Tibial nerve (tissue), 4 donors: ENCODE data around the gene FDPS.

Experiments used
- EP300 ChIP-seq, 2 donors: sonication (generic); formaldehyde crosslinking; IDR thresholded peaks; one replicate each; pipeline ENCODE4 v1.6.1; 2017; ENCODE audit warnings: antibody characterized with exemption in 2 of 2, mild to moderate bottlenecking in 1 of 2
- TF ChIP-seq, protein P1 (sequence below), 5 experiments: fragments of 200-600 bp in 3 of 5; fragments of 450-650 bp in 2 of 5; sonication (generic) in 3 of 5; IDR thresholded peaks; one replicate each; pipeline ENCODE4 v1.5.1; 2016 to 2019; ENCODE audit warnings: antibody characterized with exemption in 5 of 5, mild to moderate bottlenecking in 3 of 5, moderate library complexity in 2 of 5

DNA sequence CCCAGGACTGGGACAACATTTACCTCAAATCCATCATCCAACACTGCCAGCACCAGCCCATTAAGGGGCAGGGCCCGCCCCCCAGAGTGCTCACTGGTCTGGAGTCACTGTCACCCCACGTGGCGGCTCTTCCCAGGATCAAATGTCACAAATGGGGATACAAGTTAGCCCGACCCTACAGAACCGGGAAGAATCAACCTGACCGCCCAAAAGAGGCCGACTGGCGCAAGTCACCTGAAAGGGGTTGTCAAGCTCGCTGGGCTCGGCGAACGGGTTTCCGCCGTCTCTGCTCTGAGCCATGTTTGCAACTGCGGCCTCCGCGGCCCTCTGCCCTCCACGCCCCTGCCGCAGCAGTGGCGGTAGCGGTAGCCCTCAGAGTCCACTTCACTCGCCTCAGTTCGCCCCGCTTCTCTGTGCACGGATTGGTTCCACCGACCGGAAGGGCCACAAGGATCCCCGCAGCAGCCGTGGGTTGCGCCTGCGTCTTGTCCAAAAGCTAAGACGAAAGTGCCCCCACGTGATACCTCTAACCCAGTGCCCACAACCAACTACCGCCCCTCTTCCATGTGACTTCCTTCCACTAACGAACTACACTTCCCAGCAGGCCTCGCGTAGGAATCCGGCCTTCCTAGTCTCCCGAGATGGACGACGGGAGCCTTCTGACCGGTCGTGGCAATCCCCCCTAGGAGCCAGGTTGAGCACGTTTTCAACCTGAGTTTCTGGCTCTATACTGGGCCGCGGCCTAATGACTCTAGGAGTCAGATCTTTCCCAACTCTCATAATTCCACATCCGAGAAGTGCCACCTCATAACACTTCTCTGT is 46.6 kb upstream of the FDPS start, which contains the start of gene SCAMP3:
- TF ChIP-seq, protein P1, sequence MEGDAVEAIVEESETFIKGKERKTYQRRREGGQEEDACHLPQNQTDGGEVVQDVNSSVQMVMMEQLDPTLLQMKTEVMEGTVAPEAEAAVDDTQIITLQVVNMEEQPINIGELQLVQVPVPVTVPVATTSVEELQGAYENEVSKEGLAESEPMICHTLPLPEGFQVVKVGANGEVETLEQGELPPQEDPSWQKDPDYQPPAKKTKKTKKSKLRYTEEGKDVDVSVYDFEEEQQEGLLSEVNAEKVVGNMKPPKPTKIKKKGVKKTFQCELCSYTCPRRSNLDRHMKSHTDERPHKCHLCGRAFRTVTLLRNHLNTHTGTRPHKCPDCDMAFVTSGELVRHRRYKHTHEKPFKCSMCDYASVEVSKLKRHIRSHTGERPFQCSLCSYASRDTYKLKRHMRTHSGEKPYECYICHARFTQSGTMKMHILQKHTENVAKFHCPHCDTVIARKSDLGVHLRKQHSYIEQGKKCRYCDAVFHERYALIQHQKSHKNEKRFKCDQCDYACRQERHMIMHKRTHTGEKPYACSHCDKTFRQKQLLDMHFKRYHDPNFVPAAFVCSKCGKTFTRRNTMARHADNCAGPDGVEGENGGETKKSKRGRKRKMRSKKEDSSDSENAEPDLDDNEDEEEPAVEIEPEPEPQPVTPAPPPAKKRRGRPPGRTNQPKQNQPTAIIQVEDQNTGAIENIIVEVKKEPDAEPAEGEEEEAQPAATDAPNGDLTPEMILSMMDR (IDR thresholded peaks at IDR 0.05) = peak in 1 of 5 experiments; percentile 32
- TF ChIP-seq EP300 (IDR thresholded peaks at IDR 0.05) = peak; percentile 93 to 94
